Prostate gland (tissue), 2 donors: ENCODE data around the gene LARGE2.

Experiments
- POLR2A ChIP-seq: fragments of 450-650 bp; IDR thresholded peaks from one replicate; pipeline ENCODE4 v1.6.1; 2016; ENCODE audit warnings: antibody characterized with exemption, mild to moderate bottlenecking
- POLR2AphosphoS5 ChIP-seq: sonication (generic); formaldehyde crosslinking; IDR thresholded peaks from one replicate; pipeline ENCODE4 v1.6.1; 2017; ENCODE audit warnings: antibody characterized with exemption
- TF ChIP-seq, protein P1 (sequence below), 4 experiments: fragments of 200-600 bp in 2 of 4; fragments of 450-650 bp in 2 of 4; sonication (generic) in 2 of 4; IDR thresholded peaks; 1 replicate in 3 of 4; 2 replicates in 1 of 4; pipeline ENCODE4 v1.5.1; 2016 to 2019; ENCODE audit warnings: antibody characterized with exemption in 4 of 4, mild to moderate bottlenecking in 2 of 4, moderate library complexity in 2 of 4

DNA sequence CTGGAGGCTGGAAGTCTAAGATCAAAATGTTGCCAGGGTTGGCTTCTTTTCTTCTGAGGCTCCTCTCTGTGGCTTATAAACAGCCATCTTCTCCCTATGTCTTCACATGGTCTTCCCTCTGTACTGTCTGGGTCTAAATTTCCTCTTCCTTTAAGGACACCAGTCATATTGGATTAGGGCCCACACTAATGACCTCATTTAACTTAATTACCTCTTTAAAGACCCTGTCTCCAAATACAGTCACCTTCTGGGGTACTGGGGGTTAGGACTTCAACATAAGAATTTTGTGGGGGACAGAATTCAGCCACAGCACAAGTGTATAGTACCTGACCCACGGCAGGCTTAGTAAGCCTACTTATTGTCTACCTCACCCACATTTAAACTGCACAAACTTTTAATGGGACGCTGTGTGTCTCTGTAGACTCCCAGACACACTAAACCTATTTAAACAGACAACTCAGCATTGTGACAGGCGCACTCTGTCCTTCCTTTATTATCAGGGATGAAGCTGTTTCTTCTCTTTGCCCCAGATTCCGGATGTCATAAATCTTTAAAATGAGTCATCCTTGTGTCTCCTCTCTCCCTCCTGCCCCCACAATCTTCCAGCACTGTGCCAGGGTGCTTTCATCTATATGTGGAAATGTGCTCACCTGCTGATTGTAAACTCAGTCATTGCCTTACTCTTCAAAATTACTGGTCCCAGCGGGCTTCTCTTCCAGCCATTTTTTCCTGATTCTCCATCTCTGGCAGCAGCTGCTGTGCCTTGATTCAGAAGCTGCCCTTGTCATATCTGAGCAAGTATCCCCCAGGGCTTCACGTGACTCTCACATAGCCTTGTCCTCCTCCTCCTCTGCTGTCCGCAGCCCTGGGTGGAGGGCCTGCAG is 42.4 kb upstream of the LARGE2 start:
- TF ChIP-seq, protein P1, sequence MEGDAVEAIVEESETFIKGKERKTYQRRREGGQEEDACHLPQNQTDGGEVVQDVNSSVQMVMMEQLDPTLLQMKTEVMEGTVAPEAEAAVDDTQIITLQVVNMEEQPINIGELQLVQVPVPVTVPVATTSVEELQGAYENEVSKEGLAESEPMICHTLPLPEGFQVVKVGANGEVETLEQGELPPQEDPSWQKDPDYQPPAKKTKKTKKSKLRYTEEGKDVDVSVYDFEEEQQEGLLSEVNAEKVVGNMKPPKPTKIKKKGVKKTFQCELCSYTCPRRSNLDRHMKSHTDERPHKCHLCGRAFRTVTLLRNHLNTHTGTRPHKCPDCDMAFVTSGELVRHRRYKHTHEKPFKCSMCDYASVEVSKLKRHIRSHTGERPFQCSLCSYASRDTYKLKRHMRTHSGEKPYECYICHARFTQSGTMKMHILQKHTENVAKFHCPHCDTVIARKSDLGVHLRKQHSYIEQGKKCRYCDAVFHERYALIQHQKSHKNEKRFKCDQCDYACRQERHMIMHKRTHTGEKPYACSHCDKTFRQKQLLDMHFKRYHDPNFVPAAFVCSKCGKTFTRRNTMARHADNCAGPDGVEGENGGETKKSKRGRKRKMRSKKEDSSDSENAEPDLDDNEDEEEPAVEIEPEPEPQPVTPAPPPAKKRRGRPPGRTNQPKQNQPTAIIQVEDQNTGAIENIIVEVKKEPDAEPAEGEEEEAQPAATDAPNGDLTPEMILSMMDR (IDR thresholded peaks at IDR 0.05), result no peak
- peak; percentile 46 for TF ChIP-seq POLR2AphosphoS5
- no peak for TF ChIP-seq POLR2A
